Esophagus muscularis mucosa (tissue), 4 donors: ENCODE results near the gene AIF1. TPM values are rescaled to one million over a fixed set of nuclear protein-coding genes. Genes with fewer than 3 reads are reported as not detected.

ENCODE experiments used
- DNase-seq: peaks from one replicate; pipeline ENCODE4 v3.0.0-alpha.2; 2017; ENCODE audit errors: extremely low spot score
- H3K27ac ChIP-seq, 4 donors: fragments of 200-600 bp; sonication (generic); replicated peaks in 1 of 4; 1 replicate in 3 of 4; 2 replicates in 1 of 4; pipeline ENCODE4 v1.5.1; 2016 to 2019; ENCODE audit warnings: mild to moderate bottlenecking in 1 of 4
- H3K27me3 ChIP-seq, 4 donors: fragments of 200-600 bp; sonication (generic); one replicate each; pipeline versions ENCODE4 v1.5.1 to v1.6.0; 2016 to 2019
- H3K36me3 ChIP-seq, 4 donors: fragments of 200-600 bp; sonication (generic); one replicate each; pipeline ENCODE4 v1.5.1; 2016 to 2019
- H3K4me1 ChIP-seq, 4 donors: fragments of 200-600 bp; sonication (generic); one replicate each; pipeline ENCODE4 v1.5.1; 2016 to 2019
- H3K4me3 ChIP-seq, 4 donors: fragments of 200-600 bp; sonication (generic); 1 replicate in 2 of 4; 2 replicates in 2 of 4; pipeline ENCODE4 v1.5.1; 2016 to 2019; ENCODE audit warnings: mild to moderate bottlenecking in 4 of 4, moderate library complexity in 1 of 4
- H3K9me3 ChIP-seq, 4 donors: fragments of 200-600 bp; sonication (generic); 1 replicate in 3 of 4; 2 replicates in 1 of 4; pipeline ENCODE4 v1.5.1; 2016 to 2019
- EP300 ChIP-seq: sonication (generic); formaldehyde crosslinking; IDR thresholded peaks from one replicate; pipeline ENCODE4 v1.6.1; 2017; ENCODE audit warnings: antibody characterized with exemption
- POLR2A ChIP-seq: fragments of 450-650 bp; IDR thresholded peaks from one replicate; pipeline ENCODE4 v1.6.1; 2017; ENCODE audit warnings: antibody characterized with exemption, moderate library complexity, mild to moderate bottlenecking, low read depth
- POLR2AphosphoS5 ChIP-seq, 2 donors: sonication (generic); formaldehyde crosslinking; IDR thresholded peaks; one replicate each; pipeline ENCODE4 v1.6.1; 2017; ENCODE audit warnings: antibody characterized with exemption in 2 of 2
- WGBS: methylation state at CpG from one replicate; pipeline ENCODE4 v1.1.5; 2018; 5-methylcytosine and 5-hydroxymethylcytosine counted together
- intact Hi-C: fragments of 100-400 bp; cut with DNase I; formaldehyde crosslinking; loops from one replicate; pipeline ENCODE4 v1.15.1; 2023
- total RNA-seq, 4 donors: library from RNA; depleted of rRNA; stranded (reverse); fragments of >200 nt; gene quantifications; one replicate each; pipeline versions ENCODE4 v1.1.0 to v1.2.1, GENCODE V29; 2016
- TF ChIP-seq, protein P1 (sequence below), 3 experiments: fragments of 200-600 bp in 2 of 3; fragments of 450-650 bp in 1 of 3; sonication (generic) in 2 of 3; IDR thresholded peaks; one replicate each; pipeline ENCODE4 v1.5.1; 2017 to 2019; ENCODE audit warnings: antibody characterized with exemption in 3 of 3, mild to moderate bottlenecking in 2 of 3, moderate library complexity in 1 of 3

The AIF1 gene
- total RNA-seq, 4 donors from 2014 or later = 9.4 to 41.9 (median 14.4) TPM

DNA sequence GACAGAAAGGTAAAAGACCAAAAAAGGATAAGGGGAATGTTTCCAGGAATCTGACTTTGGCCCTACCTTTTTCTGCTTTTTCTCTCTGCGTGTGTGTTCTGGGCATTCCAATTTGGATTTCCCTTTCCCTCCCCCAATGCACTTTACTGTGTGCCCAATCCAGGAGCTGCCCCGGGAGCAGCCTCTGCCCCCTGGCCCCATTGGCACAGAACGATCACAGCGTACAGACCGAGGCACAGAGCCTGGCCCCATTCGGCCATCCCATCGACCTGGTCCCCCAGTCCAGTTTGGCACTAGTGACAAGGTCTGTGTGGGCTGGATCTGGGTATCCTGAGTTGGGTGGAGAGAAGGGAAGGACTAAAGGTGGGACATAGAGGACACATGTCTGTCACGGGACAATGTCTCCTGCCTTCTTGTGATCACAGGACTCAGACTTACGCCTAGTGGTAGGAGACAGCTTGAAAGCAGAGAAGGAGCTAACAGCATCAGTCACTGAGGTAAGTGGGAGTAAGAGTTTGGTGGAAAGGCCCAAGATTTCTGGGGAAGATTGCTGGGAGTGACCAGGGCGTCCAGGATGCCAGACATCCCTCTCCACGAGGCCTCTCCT lies 20.0 kb downstream of the AIF1 start:
- Histone ChIP-seq H3K9me3 (no peaks in the 10 kb centered on the region), H3K36me3 (peaks cover 73 to 100% (median 99%) of the 10 kb centered on the region in 4 donors), H3K27me3 (no peaks in the 10 kb centered on the region), H3K27ac (no peak overlapping the region), H3K4me1 (peaks cover 0 to 5% (median 2%) of the 10 kb centered on the region in 4 donors), H3K4me3 (no peak overlapping the region)
- TF ChIP-seq POLR2A (no peak), POLR2AphosphoS5 (IDR thresholded peaks at IDR 0.05) (no peak), EP300 (no peak)
- TF ChIP-seq, protein P1, sequence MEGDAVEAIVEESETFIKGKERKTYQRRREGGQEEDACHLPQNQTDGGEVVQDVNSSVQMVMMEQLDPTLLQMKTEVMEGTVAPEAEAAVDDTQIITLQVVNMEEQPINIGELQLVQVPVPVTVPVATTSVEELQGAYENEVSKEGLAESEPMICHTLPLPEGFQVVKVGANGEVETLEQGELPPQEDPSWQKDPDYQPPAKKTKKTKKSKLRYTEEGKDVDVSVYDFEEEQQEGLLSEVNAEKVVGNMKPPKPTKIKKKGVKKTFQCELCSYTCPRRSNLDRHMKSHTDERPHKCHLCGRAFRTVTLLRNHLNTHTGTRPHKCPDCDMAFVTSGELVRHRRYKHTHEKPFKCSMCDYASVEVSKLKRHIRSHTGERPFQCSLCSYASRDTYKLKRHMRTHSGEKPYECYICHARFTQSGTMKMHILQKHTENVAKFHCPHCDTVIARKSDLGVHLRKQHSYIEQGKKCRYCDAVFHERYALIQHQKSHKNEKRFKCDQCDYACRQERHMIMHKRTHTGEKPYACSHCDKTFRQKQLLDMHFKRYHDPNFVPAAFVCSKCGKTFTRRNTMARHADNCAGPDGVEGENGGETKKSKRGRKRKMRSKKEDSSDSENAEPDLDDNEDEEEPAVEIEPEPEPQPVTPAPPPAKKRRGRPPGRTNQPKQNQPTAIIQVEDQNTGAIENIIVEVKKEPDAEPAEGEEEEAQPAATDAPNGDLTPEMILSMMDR (IDR thresholded peaks at IDR 0.05) = no peak
- DNase-seq = no peak
- intact Hi-C loops = no loop called here
- 85% methylated on average over 11 of the region's 11 CpGs for WGBS

DNA sequence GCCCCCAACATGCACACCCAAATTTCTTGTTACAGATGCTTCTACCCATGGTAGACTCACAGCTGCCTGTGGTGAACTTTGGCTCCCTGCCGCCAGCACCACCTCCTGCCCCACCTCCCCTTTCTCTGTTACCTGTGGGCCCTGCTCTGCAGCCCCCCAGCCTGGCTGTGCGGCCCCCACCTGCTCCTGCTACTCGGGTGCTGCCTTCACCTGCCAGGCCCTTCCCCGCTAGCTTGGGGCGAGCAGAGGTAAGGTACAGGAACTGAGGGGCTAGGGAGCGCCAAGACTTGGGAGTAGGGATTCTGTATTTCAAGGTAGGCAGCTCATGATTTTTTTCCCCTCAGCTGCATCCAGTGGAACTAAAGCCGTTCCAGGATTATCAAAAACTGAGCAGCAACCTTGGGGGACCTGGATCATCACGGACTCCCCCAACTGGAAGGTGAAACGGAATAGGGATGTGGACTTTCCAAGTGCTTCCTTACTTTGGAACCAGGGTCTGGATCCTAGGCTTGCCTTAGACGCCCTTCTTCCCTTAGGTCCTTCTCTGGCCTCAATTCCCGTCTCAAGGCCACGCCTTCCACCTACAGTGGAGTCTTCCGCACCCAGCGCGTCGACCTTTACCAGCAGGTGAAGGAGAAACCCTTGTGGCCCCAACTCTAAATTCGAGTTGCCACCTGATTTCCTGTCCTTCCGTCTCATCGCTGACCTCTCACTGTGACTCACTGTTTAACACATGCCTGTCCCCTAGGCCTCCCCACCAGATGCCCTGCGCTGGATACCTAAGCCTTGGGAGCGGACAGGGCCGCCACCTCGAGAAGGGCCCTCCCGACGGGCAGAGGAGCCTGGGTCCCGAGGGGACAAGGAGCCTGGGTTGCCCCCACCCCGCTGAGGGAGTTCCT lies 21.9 kb downstream of the AIF1 start:
- TF ChIP-seq POLR2A = no peak
- peak in 1 of 2 donors; percentile 9 for TF ChIP-seq POLR2AphosphoS5 (IDR thresholded peaks at IDR 0.05)
- WGBS = 77% methylated on average over 24 of the region's 27 CpGs
- H3K36me3 ChIP-seq = peaks cover 76 to 100% (median 99%) of the 10 kb centered on the region in 4 donors

DNA sequence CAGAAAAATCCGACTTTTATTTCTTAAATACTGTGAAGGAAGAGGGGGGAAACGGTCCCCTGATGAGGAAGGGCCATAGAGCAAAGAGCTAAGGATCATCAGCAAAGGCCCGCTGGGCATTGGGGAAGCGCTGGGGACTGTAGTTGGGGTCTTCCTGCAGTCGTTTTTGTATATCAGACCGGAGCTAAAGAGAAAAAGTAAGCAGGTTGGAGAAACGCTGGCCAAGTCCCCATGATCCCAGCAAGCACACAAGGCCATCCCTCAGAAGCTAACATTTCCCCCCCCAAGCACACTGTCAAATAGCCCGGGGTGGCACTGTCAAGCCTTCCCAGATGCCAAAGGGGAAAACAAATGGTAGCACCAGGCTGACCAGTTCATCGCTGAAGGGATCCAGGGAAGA lies 24.0 kb downstream of the AIF1 start:
- peaks cover 94 to 100% (median 99%) of the 10 kb centered on the region in 4 donors for H3K36me3 ChIP-seq

More for the DNA sequence above, 21.9 kb downstream of the AIF1 start:
- Histone ChIP-seq H3K4me1 (peaks cover 0 to 5% (median 2%) of the 10 kb centered on the region in 4 donors), H3K4me3 (no peak overlapping the region), H3K9me3 (no peaks in the 10 kb centered on the region), H3K27me3 (no peaks in the 10 kb centered on the region), H3K27ac (peak overlapping the region in 1 of 4 donors; percentile 31)
- intact Hi-C loops = no loop called here
- DNase-seq = no peak

DNA sequence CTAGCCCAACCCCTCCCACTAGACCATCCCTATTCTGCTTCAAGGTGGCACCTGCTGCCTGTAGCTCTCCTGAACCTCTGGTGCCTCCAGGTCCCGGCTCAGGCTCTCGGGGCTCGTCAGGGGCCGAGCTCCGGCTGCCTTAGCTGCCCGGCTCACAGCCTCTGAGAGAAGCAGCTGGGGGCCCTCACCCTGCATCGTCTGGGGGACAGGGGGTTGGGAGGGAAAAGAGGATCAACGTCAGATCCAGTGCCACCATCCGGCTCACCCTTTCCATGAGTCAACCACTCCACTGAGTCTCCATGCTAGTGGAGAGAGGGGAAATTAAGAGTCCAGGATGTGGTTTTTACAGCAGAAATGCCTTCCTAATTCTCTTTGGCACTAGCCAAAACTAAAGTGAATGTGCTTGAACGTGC lies 24.4 kb downstream of the AIF1 start:
- 49% methylated on average over 4 of the region's 10 CpGs for WGBS
- Histone ChIP-seq H3K4me1 (no peaks in the 10 kb centered on the region), H3K9me3 (no peaks in the 10 kb centered on the region), H3K36me3 (peaks cover 97 to 100% (median 99%) of the 10 kb centered on the region in 4 donors), H3K4me3 (no peak overlapping the region), H3K27me3 (no peaks in the 10 kb centered on the region), H3K27ac (no peak overlapping the region)
- DNase-seq = no peak
- no peak for TF ChIP-seq POLR2A
- no peak for TF ChIP-seq EP300
- no peak for TF ChIP-seq POLR2AphosphoS5 (IDR thresholded peaks at IDR 0.05)
- TF ChIP-seq, protein P1 (IDR thresholded peaks at IDR 0.05) = no peak
- intact Hi-C loops = no loop called here

More for the DNA sequence above, 24.0 kb downstream of the AIF1 start:
- 78% methylated on average over 9 of the region's 9 CpGs for WGBS
- TF ChIP-seq, protein P1 (IDR thresholded peaks at IDR 0.05) = no peak
- Histone ChIP-seq H3K27ac (no peak overlapping the region), H3K4me3 (no peak overlapping the region), H3K27me3 (no peaks in the 10 kb centered on the region), H3K4me1 (no peaks in the 10 kb centered on the region), H3K9me3 (no peaks in the 10 kb centered on the region)
- DNase-seq = no peak
- intact Hi-C loops = no loop called here

DNA sequence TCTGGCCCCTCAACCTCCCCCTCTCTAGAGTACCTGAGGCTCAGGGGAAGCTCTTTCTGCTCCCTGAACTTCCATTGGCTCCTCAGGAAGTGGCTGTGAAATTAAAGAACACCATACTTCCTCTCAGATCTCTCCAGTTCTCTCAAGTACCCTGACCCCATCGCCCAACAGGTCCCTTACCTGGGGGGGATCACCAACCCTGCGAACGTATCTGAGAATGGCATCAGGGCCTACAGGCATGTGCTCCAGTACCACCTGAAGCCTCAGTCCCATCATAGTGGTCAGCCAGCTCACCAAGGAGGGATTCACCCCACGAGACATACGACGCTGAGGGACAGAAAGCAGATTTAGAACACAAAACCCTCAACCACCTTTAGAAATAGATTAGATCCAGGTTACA lies 25.6 kb downstream of the AIF1 start:
- intact Hi-C loops = no loop called here
- Histone ChIP-seq H3K4me1 (no peaks in the 10 kb centered on the region), H3K27ac (no peak overlapping the region), H3K9me3 (no peaks in the 10 kb centered on the region), H3K27me3 (no peaks in the 10 kb centered on the region), H3K36me3 (peaks cover 97 to 100% (median 100%) of the 10 kb centered on the region in 4 donors), H3K4me3 (no peak overlapping the region)
- TF ChIP-seq, protein P1 (IDR thresholded peaks at IDR 0.05) = no peak
- no peak for TF ChIP-seq EP300
- no peak for TF ChIP-seq POLR2AphosphoS5 (IDR thresholded peaks at IDR 0.05)
- TF ChIP-seq POLR2A = no peak
- 93% methylated on average over 6 of the region's 6 CpGs for WGBS
- DNase-seq = no peak
